ENCODE results near the gene WLS. TPM values are rescaled to one million over a fixed set of nuclear protein-coding genes. Genes with fewer than 3 reads are reported as not detected.
A peak's percentile ranks its signal among the peaks of the same experiment; 100 is the strongest.

The WLS gene
- total RNA-seq, 1 donor from 2014 or later = 113 TPM

DNA sequence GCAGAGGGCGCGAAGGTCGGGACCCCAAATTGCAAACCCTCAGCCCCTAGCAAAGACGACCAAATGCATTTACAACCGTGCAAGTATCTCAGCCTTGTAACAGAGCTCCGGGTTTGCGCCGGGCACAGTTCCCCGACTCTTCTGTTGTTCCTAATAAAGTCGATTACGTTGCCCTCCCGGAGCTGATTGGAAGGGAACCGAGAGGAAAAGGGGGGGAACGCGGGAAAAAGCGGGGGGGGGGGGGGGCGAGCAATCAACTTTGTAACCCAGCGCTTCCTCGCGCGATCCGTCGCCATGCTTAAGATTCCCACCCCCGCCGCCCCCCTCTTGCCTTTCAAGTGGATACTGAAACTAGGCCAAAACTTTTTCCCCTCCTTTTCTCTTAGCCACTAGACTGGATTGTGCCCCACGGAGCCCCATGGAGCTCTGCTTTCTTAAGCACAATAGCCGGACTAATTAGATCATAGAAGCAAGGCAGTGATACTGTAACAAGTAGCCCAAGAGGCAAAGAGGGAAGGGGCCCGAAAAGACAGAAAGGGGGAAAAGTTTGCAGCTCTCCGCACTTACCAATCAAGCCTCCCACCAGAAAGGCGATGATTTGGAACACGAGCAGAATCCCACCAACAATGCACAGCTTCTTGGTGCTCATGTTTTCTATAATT, 565 bp downstream of the WLS start:
- intact Hi-C loops (cut with micrococcal nuclease) = no loop called here

DNA sequence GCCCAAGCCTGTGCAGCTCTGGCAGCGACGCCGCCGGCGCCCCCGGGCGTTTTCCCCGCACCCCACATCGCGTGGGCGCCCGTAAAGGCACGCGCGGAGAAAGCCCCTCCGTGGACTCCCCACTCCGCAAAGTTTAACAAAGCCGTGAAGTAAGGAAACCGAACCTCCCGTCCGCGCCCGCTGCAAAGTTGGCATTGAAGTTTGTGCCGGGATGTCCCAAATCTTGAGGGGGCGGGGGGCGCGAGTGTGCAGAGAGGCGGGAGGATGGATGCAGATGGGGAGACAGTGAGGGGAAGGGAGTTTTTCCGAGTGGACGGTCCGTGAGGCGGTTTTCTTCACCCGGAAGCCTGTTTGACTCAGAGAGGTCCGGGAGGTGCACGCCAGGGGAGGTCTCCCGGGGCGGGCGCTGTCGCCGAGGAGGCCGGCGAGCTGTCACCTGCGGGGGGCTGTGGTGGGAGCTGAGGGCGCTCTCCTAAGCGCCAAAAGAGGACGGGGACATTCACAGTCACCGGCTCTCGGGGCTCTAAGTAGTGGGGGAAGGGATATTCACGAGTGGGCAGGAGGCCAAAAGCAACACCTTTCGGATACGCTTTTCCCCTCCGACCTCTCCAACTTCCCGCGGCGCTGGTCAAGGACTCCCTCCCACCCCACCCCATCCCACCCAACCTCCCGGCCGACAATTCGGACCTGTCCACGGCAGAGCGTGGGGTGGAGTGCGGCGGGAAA, 1.3 kb downstream of the WLS start:
- peak; percentile 26 for DNase-seq
- no peaks in the 10 kb centered on the region for H3K36me3 ChIP-seq
- intact Hi-C loops (cut with micrococcal nuclease) = no loop called here
- TF ChIP-seq, protein P1, sequence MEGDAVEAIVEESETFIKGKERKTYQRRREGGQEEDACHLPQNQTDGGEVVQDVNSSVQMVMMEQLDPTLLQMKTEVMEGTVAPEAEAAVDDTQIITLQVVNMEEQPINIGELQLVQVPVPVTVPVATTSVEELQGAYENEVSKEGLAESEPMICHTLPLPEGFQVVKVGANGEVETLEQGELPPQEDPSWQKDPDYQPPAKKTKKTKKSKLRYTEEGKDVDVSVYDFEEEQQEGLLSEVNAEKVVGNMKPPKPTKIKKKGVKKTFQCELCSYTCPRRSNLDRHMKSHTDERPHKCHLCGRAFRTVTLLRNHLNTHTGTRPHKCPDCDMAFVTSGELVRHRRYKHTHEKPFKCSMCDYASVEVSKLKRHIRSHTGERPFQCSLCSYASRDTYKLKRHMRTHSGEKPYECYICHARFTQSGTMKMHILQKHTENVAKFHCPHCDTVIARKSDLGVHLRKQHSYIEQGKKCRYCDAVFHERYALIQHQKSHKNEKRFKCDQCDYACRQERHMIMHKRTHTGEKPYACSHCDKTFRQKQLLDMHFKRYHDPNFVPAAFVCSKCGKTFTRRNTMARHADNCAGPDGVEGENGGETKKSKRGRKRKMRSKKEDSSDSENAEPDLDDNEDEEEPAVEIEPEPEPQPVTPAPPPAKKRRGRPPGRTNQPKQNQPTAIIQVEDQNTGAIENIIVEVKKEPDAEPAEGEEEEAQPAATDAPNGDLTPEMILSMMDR (IDR thresholded peaks at IDR 0.05; ENCODE audit: borderline replicate concordance) = no peak
- H3K9me3 ChIP-seq (replicated peaks) = no peaks in the 10 kb centered on the region
- H3K27ac ChIP-seq (replicated peaks) = peak overlapping the region; percentile 83
- H3K4me1 ChIP-seq = peaks cover 61% of the 10 kb centered on the region
- H3K4me3 ChIP-seq = peak overlapping the region; percentile 78
- H3K27me3 ChIP-seq (ENCODE audit: low read depth) = no peaks in the 10 kb centered on the region

More for the DNA sequence above, 565 bp downstream of the WLS start:
- peaks cover 60% of the 10 kb centered on the region for H3K4me1 ChIP-seq
- TF ChIP-seq, protein P1 (IDR thresholded peaks at IDR 0.05; ENCODE audit: borderline replicate concordance) = no peak
- H3K27me3 ChIP-seq (ENCODE audit: low read depth) = no peaks in the 10 kb centered on the region
- peak; percentile 65 for DNase-seq
- peak overlapping the region; percentile 78 for H3K4me3 ChIP-seq
- H3K27ac ChIP-seq (replicated peaks) = peak overlapping the region; percentile 83
- H3K9me3 ChIP-seq (replicated peaks) = no peaks in the 10 kb centered on the region
- no peaks in the 10 kb centered on the region for H3K36me3 ChIP-seq

DNA sequence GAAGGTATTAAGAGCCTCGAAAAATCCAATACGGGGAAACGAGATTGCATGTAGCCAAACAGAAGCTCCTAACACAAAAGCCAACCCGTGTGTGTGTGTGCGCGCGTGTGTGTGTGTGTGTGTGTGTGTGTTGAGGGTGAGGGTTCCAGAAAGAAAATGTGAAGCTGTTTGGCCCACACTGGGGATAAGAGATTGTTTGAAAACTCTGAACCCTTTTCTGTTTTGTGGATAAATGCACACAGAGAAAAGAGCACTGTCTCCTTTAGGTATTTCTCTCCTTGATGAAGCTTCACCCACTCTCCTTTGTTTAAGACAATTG, 1.9 kb downstream of the WLS start:
- Histone ChIP-seq H3K27ac (replicated peaks) (peak overlapping the region; percentile 83), H3K4me1 (peaks cover 63% of the 10 kb centered on the region), H3K9me3 (replicated peaks) (no peaks in the 10 kb centered on the region), H3K4me3 (peak overlapping the region; percentile 78), H3K27me3 (ENCODE audit: low read depth) (no peaks in the 10 kb centered on the region), H3K36me3 (no peaks in the 10 kb centered on the region)
- no peak for DNase-seq
- intact Hi-C loops (cut with micrococcal nuclease) = no loop called here
- TF ChIP-seq, protein P1 (IDR thresholded peaks at IDR 0.05; ENCODE audit: borderline replicate concordance) = no peak

DNA sequence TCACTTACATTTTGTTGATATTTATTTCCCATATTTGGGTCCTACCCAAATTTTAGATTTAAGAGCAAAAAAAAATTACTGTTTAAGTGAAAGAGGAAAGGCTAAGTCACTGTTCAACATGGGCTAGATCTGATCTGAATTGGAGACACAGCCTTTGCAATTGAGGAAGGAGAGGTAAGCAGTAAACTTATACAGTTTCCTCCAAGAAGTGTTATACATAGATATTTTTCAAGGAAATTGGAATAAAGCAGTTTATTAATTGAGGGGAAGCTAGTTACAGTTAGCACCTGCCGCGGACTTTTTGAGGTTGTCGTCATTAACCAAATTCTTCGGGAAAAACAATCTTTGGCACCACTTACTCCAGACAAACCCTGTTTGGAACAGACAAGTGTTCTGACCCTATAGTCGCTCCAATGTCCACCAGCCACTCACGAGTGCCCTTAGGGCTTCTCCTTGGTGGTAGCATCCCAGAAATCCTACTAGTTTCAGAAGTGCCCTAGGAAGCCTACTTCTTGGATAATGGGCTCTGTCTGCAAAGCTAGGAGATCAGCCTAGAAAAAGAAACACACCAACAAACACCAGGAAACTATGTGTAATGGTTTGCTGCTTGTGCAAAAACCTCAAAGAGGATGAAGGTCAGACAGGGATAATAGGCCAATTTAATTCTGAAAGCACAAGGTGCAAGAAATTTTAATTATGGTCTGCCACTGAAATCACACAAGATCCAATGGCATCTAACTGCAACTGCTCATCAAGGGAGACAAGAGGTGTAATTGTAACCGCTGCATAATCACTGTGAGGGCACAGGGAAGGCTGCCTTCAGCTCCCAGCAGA, 2.5 kb downstream of the WLS start:
- H3K4me3 ChIP-seq = peak overlapping the region; percentile 78
- peaks cover 63% of the 10 kb centered on the region for H3K4me1 ChIP-seq
- TF ChIP-seq, protein P1 (IDR thresholded peaks at IDR 0.05; ENCODE audit: borderline replicate concordance) = no peak
- H3K9me3 ChIP-seq (replicated peaks) = no peaks in the 10 kb centered on the region
- H3K27ac ChIP-seq (replicated peaks) = peak overlapping the region; percentile 83
- H3K27me3 ChIP-seq (ENCODE audit: low read depth) = no peaks in the 10 kb centered on the region
- intact Hi-C loops (cut with micrococcal nuclease) = loop anchor here (10.0 kb wide), 1 partner anchor 105 kb away; no protein-coding TSS in a partner anchor
- DNase-seq = no peak
- H3K36me3 ChIP-seq = no peaks in the 10 kb centered on the region

DNA sequence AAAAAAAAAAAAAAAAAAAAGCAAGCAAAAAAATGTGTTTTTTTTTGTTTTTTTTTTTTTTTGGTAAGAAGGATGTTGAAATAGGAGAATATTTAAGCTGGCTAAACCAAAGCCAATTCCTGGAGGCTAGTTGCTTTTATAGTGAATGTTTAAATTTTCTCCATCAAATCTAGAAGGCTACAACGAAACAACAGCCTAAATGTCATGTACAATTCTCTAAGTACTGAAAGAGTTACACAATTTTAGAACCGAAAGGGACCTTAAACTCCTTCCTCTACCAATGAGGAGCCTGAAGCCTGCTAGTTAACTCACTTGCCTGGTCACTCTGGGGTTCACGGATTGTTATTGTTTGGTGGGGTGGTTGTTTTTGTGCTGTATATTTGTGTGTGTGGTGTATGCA, 3.5 kb downstream of the WLS start:
- Histone ChIP-seq H3K9me3 (replicated peaks) (no peaks in the 10 kb centered on the region), H3K27ac (replicated peaks) (peak overlapping the region; percentile 83), H3K4me1 (peaks cover 73% of the 10 kb centered on the region), H3K27me3 (ENCODE audit: low read depth) (no peaks in the 10 kb centered on the region), H3K36me3 (no peaks in the 10 kb centered on the region), H3K4me3 (peak overlapping the region; percentile 78)
- no peak for DNase-seq
- intact Hi-C loops (cut with micrococcal nuclease) = loop anchor here (10.0 kb wide), 1 partner anchor 104 kb away; no protein-coding TSS in a partner anchor
- TF ChIP-seq, protein P1 (IDR thresholded peaks at IDR 0.05; ENCODE audit: borderline replicate concordance) = no peak

Measured in left ventricle myocardium inferior (tissue), 1 donor.